HCT116 (cell line): ENCODE data around the gene RBKS. TPM values are rescaled to one million over a fixed set of nuclear protein-coding genes. Genes with fewer than 3 reads are reported as not detected.

Experiments
- ATAC-seq: fragments of 200-7000 bp; cut with Tn5 transposase; 2 replicates; pipeline ENCODE4 v1.9.1; 2020; ENCODE audit warnings: mild to moderate bottlenecking, moderate library complexity
- BruUV-seq: library from RNA; stranded (reverse); fragments of 400-500 nt; replicated peaks from 2 replicates; lab custom pipeline; 2021; lab: Mats Ljungman, UMichigan
- CTCF ChIA-PET: fragments of 300-600 bp; sonication (Branson Sonifier 250); formaldehyde crosslinking; loops from one replicate; lab custom pipeline; 2021; ENCODE audit warnings: antibody characterized with exemption; lab: Charles Lee
- POLR2A ChIA-PET: fragments of 300-600, 350-600 bp; sonication (Branson Sonifier 250); formaldehyde crosslinking; loops from one replicate; lab custom pipeline; 2021; ENCODE audit warnings: antibody characterized with exemption; lab: Charles Lee
- RAD21 ChIA-PET, 2 experiments: fragments of 300-600 bp; sonication (Branson Sonifier 250); formaldehyde crosslinking; loops; one replicate each; lab custom pipeline; 2023; ENCODE audit warnings: low total read pairs in 2 of 2; ENCODE audit not compliant: uncharacterized antibody in 2 of 2, unreplicated experiment in 2 of 2, low non-redundant PET in 1 of 2; lab: Charles Lee
- DNase-seq: peaks from one replicate; pipeline ENCODE4 v3.0.0-alpha.2; 2010; ENCODE audit warnings: low read depth, low spot score
- H2AFZ ChIP-seq: fragments of 200-600 bp; shearing (Covaris generic), sonication (generic); 2 replicates; pipeline ENCODE4 v1.6.1; 2017; ENCODE audit warnings: low read depth, mixed run types, mixed read lengths, antibody characterized with exemption, low read length; ENCODE audit not compliant: poor library complexity, severe bottlenecking
- H3K27ac ChIP-seq: 2 replicates; pipeline ENCODE4 v1.5.1; 2012; ENCODE audit warnings: low read depth, low read length
- H3K27me3 ChIP-seq: fragments of 200-600 bp; sonication (generic); 2 replicates; pipeline ENCODE4 v1.6.1; 2016; ENCODE audit warnings: mixed run types, low read length, mixed read lengths; ENCODE audit not compliant: insufficient read depth
- H3K36me3 ChIP-seq, 2 experiments: fragments of 200-500 bp in 1 of 2; fragments of 200-600 bp in 1 of 2; sonication (Bioruptor generic) in 1 of 2; sonication (generic) in 1 of 2; 2 replicates each; pipeline versions ENCODE4 v1.5.1 to v1.6.1; 2014 to 2016; ENCODE audit warnings: low read length in 2 of 2, inconsistent platforms in 1 of 2, mixed read lengths in 1 of 2, mixed run types in 1 of 2; ENCODE audit not compliant: insufficient read depth in 2 of 2, control insufficient read depth in 1 of 2
- H3K4me1 ChIP-seq, 2 experiments: fragments of 200-600 bp in 1 of 2; sonication (generic) in 1 of 2; 2 replicates each; pipeline versions ENCODE4 v1.5.1 to v1.6.1; 2012 to 2017; ENCODE audit warnings: low read length in 2 of 2, inconsistent platforms in 1 of 2, mild to moderate bottlenecking in 1 of 2, mixed read lengths in 1 of 2, mixed run types in 1 of 2, moderate library complexity in 1 of 2; ENCODE audit not compliant: insufficient read depth in 2 of 2, control insufficient read depth in 1 of 2
- H3K4me2 ChIP-seq: fragments of 200-600 bp; sonication (generic); 2 replicates; pipeline ENCODE4 v1.6.1; 2017; ENCODE audit warnings: mixed run types, low read length, mixed read lengths
- H3K4me3 ChIP-seq, 2 experiments: fragments of 200-600 bp in 1 of 2; sonication (generic) in 1 of 2; replicated peaks in 1 of 2; 2 replicates each; pipeline ENCODE4 v1.5.1; 2011 to 2016; ENCODE audit warnings: low read length in 2 of 2, control low read depth in 1 of 2, low read depth in 1 of 2, mild to moderate bottlenecking in 1 of 2, mixed read lengths in 1 of 2, mixed run types in 1 of 2
- H3K79me2 ChIP-seq: fragments of 200-600 bp; sonication (generic); 2 replicates; pipeline ENCODE4 v1.6.1; 2017; ENCODE audit warnings: mild to moderate bottlenecking, mixed run types, low read length, moderate library complexity, mixed read lengths; ENCODE audit not compliant: insufficient read depth
- H3K9ac ChIP-seq: fragments of 200-600 bp; sonication (generic); 2 replicates; pipeline ENCODE4 v1.6.1; 2016; ENCODE audit warnings: low read length, mixed read lengths
- H3K9me2 ChIP-seq: fragments of 200-600 bp; sonication (generic), shearing (Covaris generic); 2 replicates; pipeline ENCODE4 v1.6.1; 2017; ENCODE audit warnings: mixed run types, mild to moderate bottlenecking, moderate library complexity; ENCODE audit not compliant: insufficient read depth
- H3K9me3 ChIP-seq, 2 experiments: fragments of 200-500 bp in 1 of 2; fragments of 200-600 bp in 1 of 2; sonication (Bioruptor generic) in 1 of 2; sonication (generic) in 1 of 2; 2 replicates each; pipeline ENCODE4 v1.6.1; 2014 to 2017; ENCODE audit warnings: low read length in 2 of 2, mixed read lengths in 2 of 2, inconsistent platforms in 1 of 2, low read depth in 1 of 2, mild to moderate bottlenecking in 1 of 2, mixed run types in 1 of 2, moderate library complexity in 1 of 2; ENCODE audit not compliant: control insufficient read depth in 1 of 2, insufficient read depth in 1 of 2
- H4K20me1 ChIP-seq: fragments of 200-600 bp; sonication (generic), shearing (Covaris generic); 2 replicates; pipeline ENCODE4 v1.6.1; 2017; ENCODE audit warnings: mixed run types, mild to moderate bottlenecking, moderate library complexity; ENCODE audit not compliant: insufficient read depth
- CBX3 ChIP-seq: IDR thresholded peaks from 2 replicates; pipeline ENCODE4 v1.6.1; 2012; ENCODE audit warnings: low read depth
- CEBPB ChIP-seq: IDR thresholded peaks from 2 replicates; pipeline ENCODE4 v1.6.1; 2012; ENCODE audit warnings: low read depth
- EZH2 ChIP-seq: fragments of 200-600 bp; sonication (generic); IDR thresholded peaks from 2 replicates; pipeline ENCODE4 v1.6.1; 2017; ENCODE audit warnings: antibody characterized with exemption, mixed run types
- EZH2phosphoT487 ChIP-seq: fragments of 200-600 bp; IDR thresholded peaks from 2 replicates; pipeline ENCODE4 v1.6.1; 2018; ENCODE audit warnings: antibody characterized with exemption, borderline replicate concordance
- FOSL1 ChIP-seq: IDR thresholded peaks from 2 replicates; pipeline ENCODE4 v1.6.1; 2012; ENCODE audit warnings: low read depth
- JUND ChIP-seq: IDR thresholded peaks from 2 replicates; pipeline ENCODE4 v1.6.1; 2012
- POLR2A ChIP-seq: IDR thresholded peaks from 2 replicates; pipeline ENCODE4 v1.7.0; 2011; ENCODE audit warnings: borderline replicate concordance; ENCODE audit not compliant: insufficient read depth, insufficient read length; ENCODE audit errors: extremely low read depth
- RAD21 ChIP-seq: IDR thresholded peaks from 2 replicates; pipeline ENCODE4 v1.6.1; 2012; ENCODE audit warnings: low read depth, mild to moderate bottlenecking
- SP1 ChIP-seq: IDR thresholded peaks from 2 replicates; pipeline ENCODE4 v1.6.1; 2012; ENCODE audit warnings: low read depth
- SRF ChIP-seq: IDR thresholded peaks from 2 replicates; pipeline ENCODE4 v1.6.1; 2012; ENCODE audit warnings: low read depth
- YY1 ChIP-seq: IDR thresholded peaks from 2 replicates; pipeline ENCODE4 v1.6.1; 2011; ENCODE audit warnings: low read length, low read depth, moderate library complexity, mild to moderate bottlenecking; ENCODE audit not compliant: insufficient replicate concordance; ENCODE audit errors: extremely low read depth
- ZNF274 ChIP-seq: fragments of 200-500 bp; sonication (Bioruptor generic); IDR thresholded peaks from 2 replicates; pipeline ENCODE4 v1.6.1; 2014; ENCODE audit warnings: mild to moderate bottlenecking, low read depth, low read length, inconsistent platforms
- intact Hi-C: fragments of 100-400 bp; cut with micrococcal nuclease; formaldehyde crosslinking; loops from 2 replicates; pipeline ENCODE4 v1.10.0; 2022
- total RNA-seq: library from RNA; stranded (reverse); gene quantifications from one replicate; pipeline ENCODE4 v1.2.1, GENCODE V29; 2021; ENCODE audit not compliant: unreplicated experiment
- TF ChIP-seq, protein P1 (sequence below): IDR thresholded peaks from 2 replicates; pipeline ENCODE4 v1.6.1; 2012
- TF ChIP-seq, protein P2 (sequence below): IDR thresholded peaks from 2 replicates; pipeline ENCODE4 v1.6.1; 2012; ENCODE audit warnings: low read depth
- TF ChIP-seq, protein P3 (sequence below): IDR thresholded peaks from 2 replicates; pipeline ENCODE4 v1.6.1; 2011; ENCODE audit warnings: mild to moderate bottlenecking, low read length, moderate library complexity; ENCODE audit not compliant: insufficient replicate concordance; ENCODE audit errors: extremely low read depth
- TF ChIP-seq, protein P4 (sequence below): IDR thresholded peaks from 2 replicates; pipeline ENCODE4 v1.6.1; 2012

Gene RBKS
- total RNA-seq, 1 experiment from 2014 or later = 2.4 TPM

DNA sequence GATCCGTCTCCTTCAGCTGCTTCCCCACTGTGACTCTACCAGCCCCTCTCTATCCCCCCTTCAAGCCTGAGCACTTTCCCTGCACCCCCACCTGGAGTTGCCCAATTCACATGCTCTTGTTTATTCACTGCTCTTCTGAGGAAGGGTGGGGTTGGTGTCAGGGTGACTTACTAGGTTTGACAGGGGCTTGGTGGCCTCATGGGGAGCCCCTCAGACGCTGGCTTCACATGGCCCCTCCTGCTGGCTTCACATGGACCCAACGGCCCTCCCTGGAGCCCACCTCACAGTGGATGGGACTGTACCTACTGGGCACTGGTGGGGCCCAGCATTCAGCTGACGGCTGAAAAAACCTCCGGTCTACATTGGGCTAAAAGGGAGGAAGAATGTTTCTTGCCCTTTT lies 135.4 kb downstream of the RBKS start:
- Histone ChIP-seq H3K36me3 (no peaks in the 10 kb centered on the region), H3K9me2 (no peaks in the 10 kb centered on the region), H3K9me3 (no peaks in the 10 kb centered on the region), H3K79me2 (no peaks in the 10 kb centered on the region), H3K4me2 (no peak overlapping the region), H4K20me1 (no peaks in the 10 kb centered on the region), H3K9ac (no peak overlapping the region), H2AFZ (no peak overlapping the region), H3K4me3 (no peak overlapping the region), H3K27ac (no peak overlapping the region), H3K27me3 (no peaks in the 10 kb centered on the region), H3K4me1 (peaks cover 12 to 25% of the 10 kb centered on the region in 2 experiments)
- RAD21 ChIA-PET = interaction anchor here in 1 of 2 experiments (2.0 kb wide), 1 partner anchor 32 kb away, joined by 8 read pairs; no protein-coding TSS in a partner anchor
- ATAC-seq (no peak), DNase-seq (no peak)
- TF ChIP-seq RAD21 (no peak), POLR2A (no peak), SP1 (no peak), CEBPB (no peak), EZH2 (no peak), CBX3 (no peak), EZH2phosphoT487 (no peak), ZNF274 (no peak), FOSL1 (no peak), JUND (no peak), SRF (no peak), YY1 (no peak)
- TF ChIP-seq, protein P1, sequence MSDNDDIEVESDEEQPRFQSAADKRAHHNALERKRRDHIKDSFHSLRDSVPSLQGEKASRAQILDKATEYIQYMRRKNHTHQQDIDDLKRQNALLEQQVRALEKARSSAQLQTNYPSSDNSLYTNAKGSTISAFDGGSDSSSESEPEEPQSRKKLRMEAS = no peak
- TF ChIP-seq, protein P2, sequence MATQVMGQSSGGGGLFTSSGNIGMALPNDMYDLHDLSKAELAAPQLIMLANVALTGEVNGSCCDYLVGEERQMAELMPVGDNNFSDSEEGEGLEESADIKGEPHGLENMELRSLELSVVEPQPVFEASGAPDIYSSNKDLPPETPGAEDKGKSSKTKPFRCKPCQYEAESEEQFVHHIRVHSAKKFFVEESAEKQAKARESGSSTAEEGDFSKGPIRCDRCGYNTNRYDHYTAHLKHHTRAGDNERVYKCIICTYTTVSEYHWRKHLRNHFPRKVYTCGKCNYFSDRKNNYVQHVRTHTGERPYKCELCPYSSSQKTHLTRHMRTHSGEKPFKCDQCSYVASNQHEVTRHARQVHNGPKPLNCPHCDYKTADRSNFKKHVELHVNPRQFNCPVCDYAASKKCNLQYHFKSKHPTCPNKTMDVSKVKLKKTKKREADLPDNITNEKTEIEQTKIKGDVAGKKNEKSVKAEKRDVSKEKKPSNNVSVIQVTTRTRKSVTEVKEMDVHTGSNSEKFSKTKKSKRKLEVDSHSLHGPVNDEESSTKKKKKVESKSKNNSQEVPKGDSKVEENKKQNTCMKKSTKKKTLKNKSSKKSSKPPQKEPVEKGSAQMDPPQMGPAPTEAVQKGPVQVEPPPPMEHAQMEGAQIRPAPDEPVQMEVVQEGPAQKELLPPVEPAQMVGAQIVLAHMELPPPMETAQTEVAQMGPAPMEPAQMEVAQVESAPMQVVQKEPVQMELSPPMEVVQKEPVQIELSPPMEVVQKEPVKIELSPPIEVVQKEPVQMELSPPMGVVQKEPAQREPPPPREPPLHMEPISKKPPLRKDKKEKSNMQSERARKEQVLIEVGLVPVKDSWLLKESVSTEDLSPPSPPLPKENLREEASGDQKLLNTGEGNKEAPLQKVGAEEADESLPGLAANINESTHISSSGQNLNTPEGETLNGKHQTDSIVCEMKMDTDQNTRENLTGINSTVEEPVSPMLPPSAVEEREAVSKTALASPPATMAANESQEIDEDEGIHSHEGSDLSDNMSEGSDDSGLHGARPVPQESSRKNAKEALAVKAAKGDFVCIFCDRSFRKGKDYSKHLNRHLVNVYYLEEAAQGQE = no peak
- TF ChIP-seq, protein P3, sequence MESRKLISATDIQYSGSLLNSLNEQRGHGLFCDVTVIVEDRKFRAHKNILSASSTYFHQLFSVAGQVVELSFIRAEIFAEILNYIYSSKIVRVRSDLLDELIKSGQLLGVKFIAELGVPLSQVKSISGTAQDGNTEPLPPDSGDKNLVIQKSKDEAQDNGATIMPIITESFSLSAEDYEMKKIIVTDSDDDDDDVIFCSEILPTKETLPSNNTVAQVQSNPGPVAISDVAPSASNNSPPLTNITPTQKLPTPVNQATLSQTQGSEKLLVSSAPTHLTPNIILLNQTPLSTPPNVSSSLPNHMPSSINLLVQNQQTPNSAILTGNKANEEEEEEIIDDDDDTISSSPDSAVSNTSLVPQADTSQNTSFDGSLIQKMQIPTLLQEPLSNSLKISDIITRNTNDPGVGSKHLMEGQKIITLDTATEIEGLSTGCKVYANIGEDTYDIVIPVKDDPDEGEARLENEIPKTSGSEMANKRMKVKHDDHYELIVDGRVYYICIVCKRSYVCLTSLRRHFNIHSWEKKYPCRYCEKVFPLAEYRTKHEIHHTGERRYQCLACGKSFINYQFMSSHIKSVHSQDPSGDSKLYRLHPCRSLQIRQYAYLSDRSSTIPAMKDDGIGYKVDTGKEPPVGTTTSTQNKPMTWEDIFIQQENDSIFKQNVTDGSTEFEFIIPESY = no peak
- TF ChIP-seq, protein P4, sequence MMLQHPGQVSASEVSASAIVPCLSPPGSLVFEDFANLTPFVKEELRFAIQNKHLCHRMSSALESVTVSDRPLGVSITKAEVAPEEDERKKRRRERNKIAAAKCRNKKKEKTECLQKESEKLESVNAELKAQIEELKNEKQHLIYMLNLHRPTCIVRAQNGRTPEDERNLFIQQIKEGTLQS = no peak
- POLR2A ChIA-PET = interaction anchor here (1.3 to 1.5 kb wide), 2 partner anchors 31 to 51 kb away, joined by 4 to 5 read pairs; no protein-coding TSS in a partner anchor
- BruUV-seq = no TSS peak
- intact Hi-C loops = loop anchor here (1.0 to 10.0 kb wide), 5 partner anchors 53 to 997 kb away; partner anchors contain the start of genes FOSL2 and PPP1CB
- CTCF ChIA-PET = interaction anchor here (0.9 to 3.0 kb wide), 3 partner anchors 10 to 694 kb away, joined by 4 to 26 read pairs (median 16); no protein-coding TSS in a partner anchor
